HL-60 (cell line): ENCODE results near the gene NAIF1.

Experiments used
- DNase-seq, 2 experiments: peaks; one replicate each; pipeline ENCODE4 v3.0.0-alpha.2; 2010 to 2020; ENCODE audit warnings: low read depth in 1 of 2, low spot score in 1 of 2
- H3K27ac ChIP-seq: fragments of 250-450 bp; sonication (Bioruptor Pico); replicated peaks from 2 replicates; pipeline ENCODE4 v1.5.1; 2020; ENCODE audit warnings: mild to moderate bottlenecking, moderate library complexity
- H3K27me3 ChIP-seq: fragments of 250-450 bp; sonication (Bioruptor Pico); 2 replicates; pipeline ENCODE4 v1.5.1; 2021; ENCODE audit warnings: mild to moderate bottlenecking, moderate library complexity; ENCODE audit not compliant: insufficient read depth, poor library complexity, severe bottlenecking
- H3K4me3 ChIP-seq: replicated peaks from 2 replicates; pipeline ENCODE4 v1.5.1; 2011; ENCODE audit warnings: mild to moderate bottlenecking, control low read depth, low read length; ENCODE audit not compliant: insufficient read depth
- CTCF ChIP-seq: IDR thresholded peaks from one replicate; pipeline ENCODE4 v1.5.1; 2011; ENCODE audit warnings: low read length, control low read depth, inconsistent platforms; ENCODE audit not compliant: insufficient read depth
- GABPA ChIP-seq: IDR thresholded peaks from 2 replicates; pipeline ENCODE4 v1.6.1; 2012; ENCODE audit warnings: low read depth
- POLR2AphosphoS5 ChIP-seq: IDR thresholded peaks from 2 replicates; pipeline ENCODE4 v1.6.1; 2012; ENCODE audit warnings: low read depth
- REST ChIP-seq: IDR thresholded peaks from 2 replicates; pipeline ENCODE4 v1.6.1; 2012; ENCODE audit warnings: low read depth; ENCODE audit not compliant: insufficient replicate concordance
- SPI1 ChIP-seq: IDR thresholded peaks from 2 replicates; pipeline ENCODE4 v1.6.1; 2012; ENCODE audit warnings: low read depth, mild to moderate bottlenecking, borderline replicate concordance

Gene NAIF1

GRCh38 chr9:128102196-128102595, 35.1 kb upstream of the NAIF1 start:
- no peak overlapping the region for H3K4me3 ChIP-seq

GRCh38 chr9:128101690-128102089, 34.6 kb upstream of the NAIF1 start:
- no peak overlapping the region for H3K4me3 ChIP-seq
- no peak for DNase-seq
- TF ChIP-seq SPI1: no peak
- no peak for TF ChIP-seq GABPA
- TF ChIP-seq REST: no peak
- TF ChIP-seq CTCF: no peak
- no peak for TF ChIP-seq POLR2AphosphoS5
- no peaks in the 10 kb centered on the region for H3K27me3 ChIP-seq
- H3K27ac ChIP-seq: no peak overlapping the region

More at GRCh38 chr9:128102196-128102595, 35.1 kb upstream of the NAIF1 start:
- TF ChIP-seq GABPA: no peak
- TF ChIP-seq SPI1: no peak
- no peak for TF ChIP-seq CTCF
- TF ChIP-seq POLR2AphosphoS5: no peak
- no peak for TF ChIP-seq REST
- H3K27ac ChIP-seq: no peak overlapping the region
- H3K27me3 ChIP-seq: no peaks in the 10 kb centered on the region
- no peak for DNase-seq

GRCh38 chr9:128101231-128101661, 34.1 kb upstream of the NAIF1 start:
- no peaks in the 10 kb centered on the region for H3K27me3 ChIP-seq
- H3K27ac ChIP-seq: no peak overlapping the region
- no peak overlapping the region for H3K4me3 ChIP-seq
- TF ChIP-seq POLR2AphosphoS5 (no peak), CTCF (no peak), SPI1 (no peak), REST (no peak), GABPA (no peak)
- no peak for DNase-seq
